Measurements from ENCODE around the gene RAB2B.

The RAB2B gene

GRCh38 chr14:21476925-21477681 is at the start of gene RAB2B, which contains the start of gene TOX4:
Gene RAB2B (minus strand): TSS chr14:21476959. CDS start chr14:21476872, 87 bp downstream.
Gene TOX4 (plus strand): TSS chr14:21477195. CDS start chr14:21477279, 84 bp downstream.
- peak; percentile 92 for DNase-seq (ENCODE audit: low read depth)

- DNase-seq (ENCODE audit: low read depth): peak; percentile 53
These were observed 49.4 kb upstream of the RAB2B start, which contains the start of gene SALL2 for GRCh38 chr14:21525962-21526671. Gene SALL2 (minus strand): TSS chr14:21526346. CDS start chr14:21526127, 219 bp downstream.

- no peak for DNase-seq (ENCODE audit: low read depth)
These were observed 48.8 kb upstream of the RAB2B start for GRCh38 chr14:21525571-21525961.

- no peak for DNase-seq (ENCODE audit: low read depth)
These were observed 48.1 kb upstream of the RAB2B start for GRCh38 chr14:21524575-21525490.

- no peak for DNase-seq (ENCODE audit: low read depth)
These were observed 46.4 kb upstream of the RAB2B start for GRCh38 chr14:21523203-21523602.

- no peak for DNase-seq (ENCODE audit: low read depth)
These were observed 44.7 kb upstream of the RAB2B start for GRCh38 chr14:21521501-21521900.

- DNase-seq (ENCODE audit: low read depth): no peak
These were observed 44.0 kb upstream of the RAB2B start for GRCh38 chr14:21520767-21521166.

GRCh38 chr14:21518725-21519124 is 42.0 kb upstream of the RAB2B start:
- no peak for DNase-seq (ENCODE audit: low read depth)

- no peak for DNase-seq (ENCODE audit: low read depth)
These were observed 37.6 kb upstream of the RAB2B start for GRCh38 chr14:21514341-21514740.

- peak; percentile 86 for DNase-seq (ENCODE audit: low read depth)
These were observed 34.2 kb upstream of the RAB2B start, which contains the start of gene METTL3 for GRCh38 chr14:21510735-21511657. Gene METTL3 (minus strand): TSS chr14:21511340. CDS start chr14:21511223, 117 bp downstream.

GRCh38 chr14:21509432-21510143 is 32.8 kb upstream of the RAB2B start:
- no peak for DNase-seq (ENCODE audit: low read depth)

GRCh38 chr14:21506557-21506956 is 29.8 kb upstream of the RAB2B start:
- no peak for DNase-seq (ENCODE audit: low read depth)

GRCh38 chr14:21505012-21505553 is 28.3 kb upstream of the RAB2B start:
- no peak for DNase-seq (ENCODE audit: low read depth)

- DNase-seq (ENCODE audit: low read depth): no peak
These were observed 26.6 kb upstream of the RAB2B start for GRCh38 chr14:21503376-21503775.

GRCh38 chr14:21501568-21501967 is 24.8 kb upstream of the RAB2B start:
- DNase-seq (ENCODE audit: low read depth): no peak

- no peak for DNase-seq (ENCODE audit: low read depth)
These were observed 22.1 kb upstream of the RAB2B start for GRCh38 chr14:21498540-21499526.

- DNase-seq (ENCODE audit: low read depth): no peak
These were observed 19.7 kb upstream of the RAB2B start for GRCh38 chr14:21496453-21496852.

GRCh38 chr14:21494902-21495762 is 18.4 kb upstream of the RAB2B start:
- no peak for DNase-seq (ENCODE audit: low read depth)
